Activated CD4-positive, CD25-positive, alpha-beta regulatory T cell (primary cell): Measurements from ENCODE around the gene HINT1.

Experiments used
- DNase-seq, 4 experiments: peaks; one replicate each; lab custom pipeline; 2025; lab: John Stamatoyannopoulos, UW

Gene HINT1

DNA sequence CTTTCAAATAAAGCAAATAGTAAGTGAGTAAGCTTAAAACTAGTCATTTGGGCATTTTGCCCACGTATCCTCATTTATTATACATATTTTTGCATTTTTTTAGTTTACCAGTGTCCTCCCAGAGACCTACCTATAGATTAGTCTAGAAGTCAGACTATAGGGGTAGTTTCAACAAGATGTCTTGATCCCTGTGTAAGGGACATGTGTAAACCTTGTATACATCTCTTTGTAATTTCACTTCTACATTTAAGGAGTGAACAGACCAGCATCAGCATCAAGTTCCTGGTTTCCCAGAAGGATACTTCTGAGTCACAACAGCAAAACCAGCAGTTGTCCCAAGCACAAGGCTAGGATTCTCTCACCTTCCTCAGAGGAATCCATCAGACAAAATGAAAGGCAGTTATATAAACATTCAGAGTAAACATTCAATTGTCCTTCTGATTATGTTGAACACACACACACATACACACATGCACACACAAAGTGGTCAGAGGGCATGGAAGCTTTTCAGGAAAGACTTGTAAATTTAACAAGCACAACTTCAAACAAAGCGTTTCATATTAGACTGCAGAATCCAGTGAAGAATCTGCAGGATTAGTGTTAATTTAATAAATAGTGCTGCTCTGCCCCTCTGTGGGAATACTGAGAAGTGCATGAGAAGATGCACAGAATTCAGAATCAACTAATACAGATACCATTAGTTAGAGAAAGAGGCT lies 55.4 kb downstream of the HINT1 start:
- peak in 1 of 4 experiments; percentile 5 for DNase-seq
